GM12892 (cell line): ENCODE measurements around the gene PHLDA2.

Experiments
- POLR2A ChIP-seq: IDR thresholded peaks from 2 replicates; pipeline ENCODE4 v1.6.1; 2011; ENCODE audit warnings: low read depth, low read length, control low read depth
- TAF1 ChIP-seq: IDR thresholded peaks from 2 replicates; pipeline ENCODE4 v1.6.1; 2011; ENCODE audit warnings: low read depth, mild to moderate bottlenecking, control low read depth, low read length, borderline replicate concordance

DNA sequence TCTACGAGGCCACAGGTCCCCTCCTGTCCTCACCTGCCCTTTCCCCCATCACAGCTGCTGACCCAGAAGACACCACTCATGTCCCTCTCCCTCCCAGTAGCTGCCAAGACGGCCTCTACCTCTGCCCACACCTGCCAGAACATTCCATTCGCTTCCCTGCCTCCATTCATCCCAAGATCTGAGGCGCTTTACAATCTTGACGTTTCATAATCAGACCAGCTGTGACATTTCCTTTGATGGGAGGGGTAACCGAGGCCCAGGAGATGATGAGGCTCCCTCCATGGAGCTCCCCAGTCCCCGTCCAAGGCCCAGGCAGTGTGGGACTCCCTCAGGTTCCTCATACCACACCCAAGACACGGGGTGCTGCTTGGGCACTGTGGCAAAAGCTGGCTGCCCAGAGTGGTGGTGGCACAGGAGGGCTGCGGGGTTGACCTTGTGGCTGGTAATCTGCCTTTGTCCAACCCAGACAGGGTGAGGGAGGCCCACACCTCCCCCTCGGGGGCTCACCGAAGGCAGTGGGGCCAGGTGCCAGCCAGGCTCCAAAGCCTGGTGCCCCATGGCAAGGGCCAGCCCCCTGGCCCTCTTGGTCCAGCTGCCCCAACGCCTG lies 17.3 kb downstream of the PHLDA2 start:
- TF ChIP-seq POLR2A (no peak), TAF1 (no peak)
